Measurements from ENCODE around the gene GJB3. TPM values are rescaled to one million over a fixed set of nuclear protein-coding genes. Genes with fewer than 3 reads are reported as not detected.

The GJB3 gene
- total and polyA plus RNA-seq, 2 experiments from 2014 or later, result not detected

DNA sequence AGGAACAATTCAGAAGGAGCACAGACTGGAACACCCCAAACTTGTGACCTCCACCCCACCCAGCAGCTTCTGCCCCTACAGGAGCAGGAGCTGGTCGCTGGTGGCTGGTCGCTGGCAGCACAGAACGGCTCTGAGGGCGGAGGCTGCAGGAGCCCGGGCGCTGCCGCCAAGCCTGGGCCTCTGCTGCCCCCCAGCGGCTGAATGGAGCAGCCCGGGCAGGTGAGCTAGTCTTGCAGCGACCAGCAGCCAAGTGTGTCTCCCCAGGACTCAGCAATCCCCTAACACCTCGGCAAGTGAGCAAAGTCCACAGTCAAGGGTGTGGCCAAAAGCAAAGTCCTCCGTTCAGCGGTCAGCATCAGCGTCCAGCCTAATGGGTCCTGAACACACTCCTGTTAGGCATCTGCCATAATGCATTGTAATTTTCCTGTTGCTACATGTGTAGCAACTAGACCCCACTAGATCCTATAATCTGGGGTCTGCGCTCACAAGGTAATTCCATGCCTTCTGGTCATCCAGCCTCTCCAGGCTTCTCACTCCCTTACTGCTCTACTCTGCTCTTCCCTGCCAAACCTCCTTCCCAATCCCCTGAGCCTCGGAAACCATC is 38.2 kb upstream of the GJB3 start:
- H3K4me1 ChIP-seq (ENCODE audit: low read depth), result no peaks in the 10 kb centered on the region
- H3K27ac ChIP-seq, result no peak overlapping the region
- no peaks in the 10 kb centered on the region for H3K36me3 ChIP-seq
- peak; percentile 74 to 86 for DNase-seq (ENCODE audit: low read depth in 1 of 2, low spot score in 1 of 2)
- H3K27me3 ChIP-seq, result peaks cover 8% of the 10 kb centered on the region
- no peaks in the 10 kb centered on the region for H3K9me3 ChIP-seq (ENCODE audit: low read depth)
- H3K4me3 ChIP-seq, result no peak overlapping the region
- TF ChIP-seq, protein P1, sequence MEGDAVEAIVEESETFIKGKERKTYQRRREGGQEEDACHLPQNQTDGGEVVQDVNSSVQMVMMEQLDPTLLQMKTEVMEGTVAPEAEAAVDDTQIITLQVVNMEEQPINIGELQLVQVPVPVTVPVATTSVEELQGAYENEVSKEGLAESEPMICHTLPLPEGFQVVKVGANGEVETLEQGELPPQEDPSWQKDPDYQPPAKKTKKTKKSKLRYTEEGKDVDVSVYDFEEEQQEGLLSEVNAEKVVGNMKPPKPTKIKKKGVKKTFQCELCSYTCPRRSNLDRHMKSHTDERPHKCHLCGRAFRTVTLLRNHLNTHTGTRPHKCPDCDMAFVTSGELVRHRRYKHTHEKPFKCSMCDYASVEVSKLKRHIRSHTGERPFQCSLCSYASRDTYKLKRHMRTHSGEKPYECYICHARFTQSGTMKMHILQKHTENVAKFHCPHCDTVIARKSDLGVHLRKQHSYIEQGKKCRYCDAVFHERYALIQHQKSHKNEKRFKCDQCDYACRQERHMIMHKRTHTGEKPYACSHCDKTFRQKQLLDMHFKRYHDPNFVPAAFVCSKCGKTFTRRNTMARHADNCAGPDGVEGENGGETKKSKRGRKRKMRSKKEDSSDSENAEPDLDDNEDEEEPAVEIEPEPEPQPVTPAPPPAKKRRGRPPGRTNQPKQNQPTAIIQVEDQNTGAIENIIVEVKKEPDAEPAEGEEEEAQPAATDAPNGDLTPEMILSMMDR (IDR thresholded peaks at IDR 0.05; ENCODE audit: low read depth, low read length), result peak; percentile 93

DNA sequence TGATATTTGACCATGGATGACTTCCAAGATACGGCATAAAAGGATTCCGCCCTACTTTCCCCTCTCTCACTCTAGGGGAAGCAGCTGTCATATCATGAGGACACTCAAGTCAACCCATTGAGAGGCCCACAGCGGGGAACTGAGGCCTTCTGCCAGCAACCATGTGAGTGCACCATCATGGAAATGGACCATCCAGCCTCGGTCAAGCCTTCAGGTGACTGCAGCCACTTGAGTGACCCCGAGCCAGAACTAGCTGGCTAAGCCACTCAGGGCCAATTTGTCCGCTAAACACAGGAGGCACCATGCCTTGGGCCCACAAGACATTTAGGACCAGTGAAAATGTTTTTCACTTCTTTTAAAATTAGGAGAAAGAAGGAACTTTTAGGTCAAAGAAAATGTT is 37.2 kb upstream of the GJB3 start:
- H3K9me3 ChIP-seq (ENCODE audit: low read depth), result no peaks in the 10 kb centered on the region
- no peaks in the 10 kb centered on the region for H3K36me3 ChIP-seq
- peaks cover 8% of the 10 kb centered on the region for H3K27me3 ChIP-seq
- H3K27ac ChIP-seq, result no peak overlapping the region
- no peak overlapping the region for H3K4me3 ChIP-seq
- no peaks in the 10 kb centered on the region for H3K4me1 ChIP-seq (ENCODE audit: low read depth)
- DNase-seq (ENCODE audit: low read depth in 1 of 2, low spot score in 1 of 2), result no peak
- TF ChIP-seq, protein P1 (IDR thresholded peaks at IDR 0.05; ENCODE audit: low read depth, low read length), result no peak

DNA sequence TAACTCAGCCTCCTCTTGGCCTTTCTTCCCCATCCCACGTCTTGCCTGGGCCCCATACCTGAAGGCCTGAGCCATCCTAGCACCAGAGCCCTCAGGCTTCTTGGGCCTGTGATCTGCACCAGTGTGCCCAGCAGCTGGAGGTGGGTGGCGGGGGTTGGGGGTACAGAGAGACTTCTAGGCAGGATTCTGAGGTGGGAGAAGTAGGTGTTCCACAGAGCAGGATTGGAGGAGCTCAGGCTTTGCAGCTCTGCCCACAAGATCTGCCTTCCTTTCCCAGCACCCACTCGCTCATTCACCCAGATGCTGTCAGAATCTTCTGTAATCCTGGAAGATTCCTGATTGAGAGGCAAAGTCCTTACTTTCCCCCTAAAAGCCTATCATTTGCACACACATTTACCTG is 36.2 kb upstream of the GJB3 start:
- no peak for DNase-seq (ENCODE audit: low read depth in 1 of 2, low spot score in 1 of 2)
- peaks cover 8% of the 10 kb centered on the region for H3K27me3 ChIP-seq
- TF ChIP-seq, protein P1 (IDR thresholded peaks at IDR 0.05; ENCODE audit: low read depth, low read length), result no peak
- no peak overlapping the region for H3K27ac ChIP-seq
- H3K36me3 ChIP-seq, result no peaks in the 10 kb centered on the region
- H3K4me3 ChIP-seq, result no peak overlapping the region
- no peaks in the 10 kb centered on the region for H3K4me1 ChIP-seq (ENCODE audit: low read depth)
- no peaks in the 10 kb centered on the region for H3K9me3 ChIP-seq (ENCODE audit: low read depth)

DNA sequence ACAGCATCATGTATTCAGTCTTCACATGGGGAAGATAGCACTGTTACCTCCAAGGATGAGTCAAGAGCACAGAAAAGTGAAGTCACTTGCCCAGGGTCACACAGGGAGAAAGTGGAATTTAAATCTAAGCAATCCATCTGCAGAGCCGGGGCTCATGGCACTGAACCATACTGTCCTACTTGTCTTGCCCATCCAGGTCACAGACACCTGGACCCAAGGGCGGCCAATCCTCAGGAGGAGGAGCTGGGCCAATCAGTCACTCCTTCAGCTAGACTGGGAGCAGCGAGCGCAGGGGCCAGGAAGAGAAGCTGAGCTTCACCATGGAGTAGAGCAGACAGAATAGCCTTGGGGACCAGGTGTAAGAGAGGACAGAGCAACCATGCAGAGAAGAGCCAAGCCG is 35.3 kb upstream of the GJB3 start:
- TF ChIP-seq, protein P1 (IDR thresholded peaks at IDR 0.05; ENCODE audit: low read depth, low read length), result no peak
- no peak overlapping the region for H3K4me3 ChIP-seq
- no peak overlapping the region for H3K27ac ChIP-seq
- no peaks in the 10 kb centered on the region for H3K36me3 ChIP-seq
- H3K27me3 ChIP-seq, result peaks cover 8% of the 10 kb centered on the region
- no peaks in the 10 kb centered on the region for H3K4me1 ChIP-seq (ENCODE audit: low read depth)
- no peak for DNase-seq (ENCODE audit: low read depth in 1 of 2, low spot score in 1 of 2)
- no peaks in the 10 kb centered on the region for H3K9me3 ChIP-seq (ENCODE audit: low read depth)

DNA sequence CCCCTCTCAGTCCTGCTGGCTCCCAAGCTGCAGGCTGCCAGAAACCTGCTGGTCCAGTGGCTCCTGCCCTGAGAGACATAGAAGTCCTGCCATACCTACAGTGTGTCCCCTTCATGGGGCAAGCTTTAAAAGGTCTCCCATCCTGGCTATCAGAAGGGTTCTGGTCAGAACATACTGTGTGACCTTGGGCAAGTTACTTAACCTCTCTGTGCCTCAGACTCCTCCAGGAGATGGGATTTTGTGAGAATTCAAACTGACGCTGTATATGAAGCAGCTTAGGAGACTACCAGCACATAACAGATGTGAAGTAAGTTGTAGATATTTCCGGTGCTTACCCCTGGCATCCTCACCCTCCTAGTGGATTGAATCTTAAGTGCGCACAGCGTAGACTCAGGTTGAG is 34.9 kb upstream of the GJB3 start:
- Histone ChIP-seq H3K36me3 (no peaks in the 10 kb centered on the region), H3K9me3 (ENCODE audit: low read depth) (no peaks in the 10 kb centered on the region), H3K27ac (no peak overlapping the region), H3K4me3 (no peak overlapping the region), H3K27me3 (peaks cover 8% of the 10 kb centered on the region), H3K4me1 (ENCODE audit: low read depth) (no peaks in the 10 kb centered on the region)
- TF ChIP-seq, protein P1 (IDR thresholded peaks at IDR 0.05; ENCODE audit: low read depth, low read length), result no peak
- no peak for DNase-seq (ENCODE audit: low read depth in 1 of 2, low spot score in 1 of 2)

All from cardiac muscle cell (in vitro differentiated cells and primary cell).